Activated CD8-positive, alpha-beta memory T cell treated with anti-CD3 and anti-CD28 coated beads, Interleukin-2, amount 50 U/mL, for 4 hours (primary cell): ENCODE data around the gene FCGBP.
"Not testable (repeated sequence)": the region's sequence is repeated elsewhere in the genome, so short reads cannot be mapped to it uniquely, and the experiment has no call there.

Source experiments
- DNase-seq: peaks from one replicate; pipeline ENCODE4 v3.0.0-alpha.2; 2020

Gene FCGBP

DNA sequence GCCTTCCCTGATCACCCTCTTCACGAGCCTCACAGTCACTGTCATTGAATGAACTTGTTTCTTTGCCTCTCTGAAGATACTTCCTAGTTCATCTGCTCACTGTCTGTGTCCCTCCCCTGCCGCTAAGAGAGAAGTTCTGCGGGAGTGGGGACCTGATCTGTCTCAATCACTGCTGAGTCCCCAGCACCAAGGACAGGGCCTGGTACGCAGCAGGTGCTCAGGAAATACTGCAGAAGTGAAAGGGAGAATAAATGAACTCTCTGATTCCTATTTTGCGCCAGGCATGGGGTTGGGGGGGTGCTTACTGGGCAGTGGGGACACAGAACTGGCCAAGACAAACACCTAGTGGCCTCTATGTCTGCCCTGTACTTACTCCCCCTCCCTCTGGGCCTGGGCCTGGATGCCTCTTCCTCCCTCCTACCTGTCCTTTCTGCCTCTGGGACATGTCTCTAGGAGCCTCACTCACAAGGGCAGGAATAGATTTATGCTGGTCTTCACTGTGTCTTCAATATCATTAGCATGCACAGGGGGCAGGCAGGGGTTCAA, 17.5 kb downstream of the FCGBP start:
- DNase-seq, result no peak

GRCh38 chr19:39916236-39916635, 18.2 kb downstream of the FCGBP start:
- DNase-seq, result no peak

DNA sequence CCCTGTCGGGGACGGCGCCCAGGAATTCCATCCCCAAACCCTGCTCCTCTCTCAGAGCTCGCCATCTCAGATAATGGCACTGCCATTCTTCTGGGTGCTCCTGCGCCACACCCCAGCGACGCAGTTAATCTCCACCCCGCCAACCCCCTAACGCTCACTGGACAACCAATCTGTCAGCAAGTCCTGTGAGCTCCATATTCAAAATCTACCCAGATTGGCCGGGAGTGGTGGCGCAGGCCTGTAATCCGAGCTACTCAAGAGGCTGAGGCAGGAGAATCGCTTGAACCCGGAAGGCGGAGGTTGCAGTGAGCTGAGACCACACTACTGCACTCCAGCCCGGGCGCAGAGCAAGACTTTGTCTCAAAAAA, 18.6 kb downstream of the FCGBP start:
- no peak for DNase-seq

DNA sequence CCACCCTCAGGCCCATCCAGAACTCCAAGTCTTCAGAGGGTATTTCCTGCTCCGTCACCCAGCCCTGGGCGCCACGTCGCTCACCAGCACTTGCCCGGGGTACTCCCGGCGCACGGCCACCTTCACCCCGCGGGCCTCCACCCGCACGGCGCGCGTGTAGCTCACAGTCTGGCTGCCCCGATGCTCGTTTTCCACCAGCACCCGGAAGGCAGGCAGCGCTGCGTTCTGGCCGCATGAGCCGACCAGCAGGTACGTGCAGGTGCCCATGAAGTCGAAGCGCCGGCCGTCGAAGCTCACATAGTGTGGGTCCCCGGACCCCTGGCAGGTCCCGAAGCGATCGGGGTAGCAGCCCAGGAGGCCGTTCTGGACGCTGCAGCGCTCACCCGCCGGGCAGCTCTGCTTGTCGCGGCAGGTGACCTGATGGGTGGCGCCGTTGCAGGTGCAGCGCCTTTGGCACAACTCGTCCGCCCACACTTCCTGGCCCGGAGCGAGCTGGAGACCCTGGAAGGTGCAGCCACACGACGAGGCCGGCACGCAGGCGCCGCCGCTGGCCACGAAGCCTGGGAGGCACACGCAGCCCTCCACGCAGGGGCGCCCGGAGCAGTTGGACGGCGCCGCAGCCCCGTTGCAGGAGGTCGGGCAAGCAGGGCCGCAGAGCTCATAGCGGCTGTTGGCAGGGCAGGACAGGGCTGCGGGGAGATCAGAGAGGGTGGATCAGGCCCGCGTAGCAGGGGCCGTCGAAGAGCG, 19.2 kb downstream of the FCGBP start:
- no peak for DNase-seq

- DNase-seq, result no peak
These were observed 20.6 kb downstream of the FCGBP start for GRCh38 chr19:39913682-39914333.

DNA sequence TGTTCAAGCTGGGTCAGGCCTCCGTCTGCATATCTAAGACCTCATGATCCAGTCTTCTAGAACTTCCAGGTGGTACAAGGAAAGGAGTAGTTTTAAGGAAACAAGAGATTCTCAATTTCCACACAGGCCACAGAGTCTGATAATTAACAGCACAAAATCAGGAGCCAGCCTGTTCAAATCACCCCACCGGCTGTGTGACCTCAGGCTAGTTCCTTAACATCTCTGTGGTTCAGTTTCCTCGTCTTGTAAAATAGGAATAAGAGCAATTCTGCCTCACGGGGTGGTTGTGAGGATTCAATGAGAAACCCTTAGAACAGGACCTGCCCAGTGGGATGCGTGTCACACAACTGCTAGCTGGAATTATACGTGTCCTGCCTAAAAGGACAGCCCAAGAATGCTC, 25.6 kb downstream of the FCGBP start:
- DNase-seq, result no peak

DNA sequence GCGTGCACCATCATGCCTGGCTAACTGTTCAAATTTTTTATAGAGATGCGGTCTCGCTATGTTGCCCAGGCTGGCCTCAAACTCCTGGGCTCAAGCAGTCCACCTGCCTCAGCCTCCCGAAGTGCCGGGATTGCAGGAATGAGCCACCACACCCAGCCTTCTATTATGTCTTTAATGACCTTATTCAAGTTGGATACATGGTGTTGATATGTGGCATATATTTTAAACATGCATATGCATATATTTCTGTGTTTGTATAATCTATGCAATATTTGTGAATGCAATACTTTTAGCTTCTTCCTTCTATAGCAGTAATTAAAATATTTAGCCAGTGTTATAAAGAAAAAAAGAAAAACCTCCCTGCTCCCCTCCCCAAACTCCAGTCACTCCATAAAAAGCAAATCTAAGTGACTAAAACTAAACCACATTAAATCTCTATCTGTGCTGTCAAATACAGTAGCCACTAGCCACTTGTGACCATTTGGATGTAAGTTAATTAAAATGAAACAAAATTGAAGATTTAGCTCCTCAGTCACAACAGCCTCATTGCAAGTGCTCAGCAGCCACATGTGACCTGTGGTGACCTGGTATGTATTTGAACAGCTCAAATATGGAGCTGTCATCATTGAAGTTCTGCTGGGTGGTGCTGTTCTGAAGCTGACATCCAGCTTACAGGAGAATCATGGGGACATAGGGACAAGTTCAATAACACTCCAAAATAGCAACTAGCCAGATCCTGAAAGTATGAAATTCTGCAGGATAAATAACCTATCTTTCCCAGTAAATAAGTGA, 27.4 kb downstream of the FCGBP start:
- no peak for DNase-seq

GRCh38 chr19:39906283-39906682, 28.2 kb downstream of the FCGBP start:
- DNase-seq, result no peak

- not testable (repeated sequence) for DNase-seq
These were observed 30.8 kb downstream of the FCGBP start for GRCh38 chr19:39903486-39904091.

DNA sequence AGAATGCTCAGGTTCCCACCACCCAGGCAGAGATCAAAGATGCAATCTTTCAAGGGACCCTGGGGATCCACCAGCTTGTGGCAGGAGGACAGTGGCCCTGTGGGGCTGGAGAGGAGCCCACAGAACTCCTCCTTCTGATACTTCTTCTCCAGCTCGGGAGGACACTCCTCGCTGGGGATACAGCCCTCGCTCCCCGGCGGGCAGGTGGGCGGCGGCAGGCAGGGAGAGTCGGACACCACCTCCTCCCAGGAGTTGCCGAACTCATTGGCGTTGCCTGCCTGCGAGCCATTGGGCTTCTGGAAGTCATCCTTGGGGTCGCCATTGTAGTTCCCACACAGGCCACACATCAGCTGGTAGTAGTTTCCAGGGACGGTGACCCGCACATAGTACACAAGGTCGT, 32.1 kb downstream of the FCGBP start:
- not testable (repeated sequence) for DNase-seq

DNA sequence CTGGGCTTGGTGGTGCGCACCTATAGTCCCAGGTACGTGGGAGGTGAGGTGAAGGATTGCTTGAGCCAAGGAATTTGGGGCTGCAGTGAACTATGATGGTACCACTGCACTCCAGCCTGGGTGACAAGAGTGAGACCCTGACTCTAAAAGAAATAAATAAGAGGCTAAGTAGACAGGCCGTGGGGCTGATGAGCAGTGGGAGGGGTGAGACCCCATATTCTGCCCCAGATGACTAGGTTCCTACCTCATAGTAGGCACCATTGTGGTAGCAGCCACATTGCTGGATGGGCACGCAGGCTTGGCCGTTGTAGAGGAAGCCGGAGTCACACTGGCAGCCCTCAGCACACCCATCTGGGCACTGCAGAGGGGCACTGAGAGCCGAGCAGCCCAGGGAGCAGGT, 32.8 kb downstream of the FCGBP start:
- DNase-seq, result not testable (repeated sequence)

- DNase-seq, result not testable (repeated sequence)
These were observed 35.6 kb downstream of the FCGBP start for GRCh38 chr19:39898858-39899257.

DNA sequence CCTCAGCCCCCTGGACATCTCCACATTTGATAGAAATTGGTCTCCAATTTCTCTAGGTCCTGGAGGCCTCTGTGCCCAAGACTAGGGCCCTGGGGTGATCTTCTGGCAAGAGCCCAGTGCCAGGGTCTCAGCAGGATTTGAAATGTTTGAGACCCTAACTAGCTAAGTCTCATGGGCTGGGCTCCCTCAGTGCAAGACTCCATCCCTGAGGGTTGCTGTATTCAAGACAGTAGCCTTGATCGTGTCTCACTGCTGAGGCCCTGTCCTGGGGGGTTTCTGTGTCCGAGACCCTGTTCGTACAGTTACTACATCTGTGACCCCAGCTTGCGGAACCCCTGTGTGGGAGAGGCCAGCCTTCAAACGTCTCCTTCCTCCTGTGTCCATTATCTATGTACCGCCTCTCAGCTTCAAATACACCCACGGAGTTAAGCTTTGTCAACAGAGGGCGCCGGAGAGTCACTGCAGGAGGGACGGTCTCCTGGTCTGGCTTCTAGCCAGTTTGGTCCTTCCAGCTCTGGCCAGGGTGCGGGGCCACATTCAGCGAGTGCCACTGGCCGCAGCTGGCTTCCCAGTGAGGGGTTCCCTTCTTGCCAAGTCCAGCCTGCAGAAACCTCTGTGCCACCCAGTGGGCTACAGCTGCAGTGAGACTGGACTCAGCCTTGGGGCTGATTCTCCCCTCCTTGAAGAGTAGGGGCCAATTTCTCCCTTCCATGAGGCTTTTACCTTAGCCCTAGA, 36.8 kb downstream of the FCGBP start:
- not testable (repeated sequence) for DNase-seq

DNA sequence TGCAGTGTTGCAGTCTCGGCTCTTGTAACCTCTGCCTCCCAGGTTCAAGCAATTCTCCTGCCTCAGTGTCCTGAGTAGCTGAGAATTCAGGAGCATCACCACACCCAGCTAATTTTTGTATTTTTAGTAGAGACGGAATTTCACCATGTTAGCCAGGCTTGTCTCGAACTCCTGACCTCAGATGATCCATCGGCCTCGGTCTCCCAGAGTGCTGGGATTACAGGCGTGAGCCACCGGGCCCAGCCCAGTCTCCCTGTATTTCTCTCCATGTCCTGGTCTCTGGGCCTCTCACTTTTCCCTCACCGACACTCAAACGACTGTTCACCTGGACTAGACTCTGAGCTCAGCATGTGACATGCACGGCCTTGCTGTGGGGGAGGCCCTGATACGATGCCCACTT, 39.3 kb downstream of the FCGBP start:
- DNase-seq, result not testable (repeated sequence)

DNA sequence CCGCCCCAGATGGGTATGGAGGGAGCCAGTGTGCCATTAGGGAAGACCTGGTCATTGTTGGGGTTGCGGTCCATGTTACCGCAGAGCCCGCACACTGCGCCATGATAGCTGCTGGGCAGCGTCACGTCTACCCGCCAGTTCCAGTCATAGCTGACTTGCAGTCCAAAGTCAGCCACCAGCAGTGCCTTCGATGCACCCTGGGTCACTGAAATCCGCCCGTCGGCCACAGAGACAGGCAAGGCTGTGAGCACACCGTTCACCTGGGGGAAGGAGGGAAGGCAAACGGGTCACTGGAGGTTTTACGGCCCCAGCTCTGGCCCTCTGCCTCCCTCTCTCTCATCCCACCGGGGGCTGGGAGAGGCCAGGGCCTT, 40.2 kb downstream of the FCGBP start:
- DNase-seq, result not testable (repeated sequence)

DNA sequence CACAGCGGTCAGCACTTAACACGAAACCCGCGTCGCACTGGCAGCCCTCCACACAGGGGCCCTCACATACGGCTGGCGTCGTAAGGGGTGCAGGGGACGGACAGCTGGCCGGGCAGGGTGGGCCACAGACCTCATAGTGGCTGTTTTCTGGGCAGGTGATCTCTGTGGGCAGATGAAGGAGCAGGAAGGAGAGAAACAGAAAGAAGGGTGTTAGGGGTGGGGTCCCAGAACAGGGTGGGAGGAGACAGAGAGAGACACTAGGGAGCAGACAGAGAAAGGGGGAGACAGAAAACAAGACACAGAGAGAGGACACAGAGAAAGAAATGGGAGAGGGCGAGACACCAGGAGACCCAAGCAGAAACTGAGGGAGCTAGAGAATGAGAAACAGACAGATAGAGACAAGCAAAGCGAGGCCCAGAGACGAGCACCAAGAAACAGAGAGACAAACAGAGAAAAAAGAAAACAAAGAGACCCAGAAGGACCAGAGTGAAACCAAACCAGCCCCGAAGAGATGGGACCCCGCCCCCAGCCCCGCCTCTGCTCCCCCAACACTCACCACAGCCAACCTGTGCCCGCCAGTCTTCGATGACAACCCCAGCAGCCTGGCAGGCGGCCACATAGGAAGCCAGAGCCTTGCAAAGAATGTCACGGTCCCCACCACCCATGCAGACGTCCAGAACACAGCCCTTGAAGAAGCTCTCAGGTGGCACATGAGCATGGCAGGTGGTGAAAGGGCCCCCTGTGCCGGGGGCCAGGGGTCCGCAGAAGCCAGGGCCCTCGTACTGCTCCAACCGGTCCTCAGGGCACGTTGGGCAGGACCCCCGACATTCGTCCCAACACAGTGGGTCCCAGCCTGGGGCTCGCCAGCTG, 40.8 kb downstream of the FCGBP start:
- peak; percentile 83 for DNase-seq

GRCh38 chr19:39892506-39892902, 41.9 kb downstream of the FCGBP start:
- DNase-seq, result not testable (repeated sequence)

DNA sequence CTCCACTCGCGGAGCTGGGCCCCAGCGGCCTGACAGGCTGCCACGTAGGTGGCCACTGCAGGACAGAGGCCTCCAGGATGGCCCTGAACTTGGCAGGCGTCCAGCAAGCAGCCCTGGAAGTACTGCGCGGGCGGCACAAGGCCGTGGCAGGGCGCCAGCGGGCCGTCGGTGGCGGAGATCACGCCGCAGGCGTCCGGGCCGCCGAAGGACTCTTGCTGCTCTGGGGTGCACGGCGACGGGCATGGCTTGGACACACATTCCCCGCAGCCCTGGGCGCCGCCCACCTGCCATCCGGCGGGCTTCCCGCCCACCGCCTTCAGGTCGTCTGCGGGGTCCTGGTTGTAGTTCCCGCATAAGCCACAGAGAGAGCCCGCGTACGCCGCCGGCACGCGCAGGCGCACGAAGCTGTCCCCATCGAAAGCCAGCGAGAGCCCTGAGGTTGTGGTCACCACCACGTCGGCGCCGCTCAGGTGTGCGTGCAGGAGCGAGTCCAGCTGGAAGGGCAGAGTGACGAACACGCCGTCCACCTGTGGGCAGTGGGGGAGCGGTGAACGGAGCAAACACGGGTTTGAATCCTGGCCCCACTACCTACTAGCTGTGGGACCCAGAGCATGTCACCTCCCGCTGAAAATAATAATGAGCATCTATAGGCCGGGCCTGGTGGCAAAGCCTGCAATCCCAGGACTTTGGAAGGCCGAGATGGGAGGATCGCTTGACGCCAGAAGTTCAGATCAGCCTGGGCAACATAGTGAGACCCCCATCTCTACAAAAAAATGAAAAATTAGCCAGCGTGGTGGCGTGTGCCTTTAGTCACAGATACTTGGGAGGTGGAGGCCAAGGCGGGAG, 42.6 kb downstream of the FCGBP start:
- not testable (repeated sequence) for DNase-seq

- no peak for DNase-seq
These were observed 43.5 kb downstream of the FCGBP start for GRCh38 chr19:39890755-39891551.
